Endothelial cell of umbilical vein (primary cell): ENCODE data around the gene ERRFI1. TPM values are rescaled to one million over a fixed set of nuclear protein-coding genes. Genes with fewer than 3 reads are reported as not detected.

ENCODE experiments used
- Bru-seq: library from RNA; stranded (reverse); fragments of 400-500 nt; gene quantifications from one replicate; lab custom pipeline; 2021; lab: Mats Ljungman, UMichigan
- BruChase-seq, 2 experiments: library from RNA; stranded (reverse); fragments of 400-500 nt; gene quantifications; one replicate each; lab custom pipeline; 2021; lab: Mats Ljungman, UMichigan
- BruUV-seq: library from RNA; stranded (reverse); fragments of 400-500 nt; replicated peaks from 2 replicates; lab custom pipeline; 2021; lab: Mats Ljungman, UMichigan
- CTCF ChIA-PET: fragments of 300-600, 350-600 bp; sonication (Branson Sonifier 250); formaldehyde crosslinking; loops from one replicate; lab custom pipeline; 2021; ENCODE audit warnings: antibody characterized with exemption, inconsistent platforms; lab: Charles Lee
- POLR2A ChIA-PET: fragments of 300-600, 350-600 bp; sonication (Branson Sonifier 250); formaldehyde crosslinking; loops from one replicate; lab custom pipeline; 2021; ENCODE audit warnings: antibody characterized with exemption, inconsistent platforms; lab: Charles Lee
- DNase-seq: peaks from one replicate; pipeline ENCODE4 v3.0.0-alpha.2; 2011; ENCODE audit warnings: low read depth, low spot score
- FAIRE-seq: peaks from 2 replicates; lab custom pipeline; 2011; peaks lifted over from hg19 to GRCh38; lab: Jason Lieb, UNC
- H2AFZ ChIP-seq: 2 replicates; pipeline ENCODE4 v1.6.0; 2012; ENCODE audit warnings: low read depth, low read length, control low read depth, inconsistent platforms
- H3K27ac ChIP-seq: 2 replicates; pipeline ENCODE4 v1.5.1; 2011; ENCODE audit warnings: low read depth, mild to moderate bottlenecking, control low read depth, low read length, moderate library complexity; ENCODE audit not compliant: insufficient read depth
- H3K27me3 ChIP-seq, 2 experiments: 2 replicates each; pipeline versions ENCODE4 v1.6.0 to v1.6.1; 2011; ENCODE audit warnings: low read length in 2 of 2, mixed read lengths in 1 of 2; ENCODE audit not compliant: control insufficient read depth in 2 of 2, insufficient read depth in 2 of 2
- H3K36me3 ChIP-seq, 2 experiments: 2 replicates in 1 of 2; 3 replicates in 1 of 2; pipeline ENCODE4 v1.5.1; 2011; ENCODE audit warnings: low read length in 2 of 2, mild to moderate bottlenecking in 1 of 2, moderate library complexity in 1 of 2; ENCODE audit not compliant: control insufficient read depth in 2 of 2, insufficient read depth in 2 of 2; ENCODE audit errors: extremely low read depth in 1 of 2
- H3K4me1 ChIP-seq: 3 replicates; pipeline ENCODE4 v1.5.1; 2011; ENCODE audit warnings: mild to moderate bottlenecking, low read length; ENCODE audit not compliant: control insufficient read depth, insufficient read depth; ENCODE audit errors: extremely low read depth
- H3K4me2 ChIP-seq: 2 replicates; pipeline ENCODE4 v1.6.1; 2011; ENCODE audit warnings: low read length, control low read depth, mixed read lengths; ENCODE audit not compliant: insufficient read depth
- H3K4me3 ChIP-seq, 3 experiments: fragments of 200-600 bp in 1 of 3; sonication (generic), shearing (Covaris generic) in 1 of 3; replicated peaks in 1 of 3; 2 replicates each; pipeline ENCODE4 v1.5.1; 2011 to 2016; ENCODE audit warnings: control low read depth in 3 of 3, low read length in 3 of 3, mild to moderate bottlenecking in 2 of 3, inconsistent platforms in 1 of 3, low read depth in 1 of 3, moderate library complexity in 1 of 3; ENCODE audit not compliant: insufficient read depth in 1 of 3
- H3K79me2 ChIP-seq: 2 replicates; pipeline ENCODE4 v1.6.0; 2012; ENCODE audit warnings: low read length, inconsistent platforms; ENCODE audit not compliant: control insufficient read depth, insufficient read depth
- H3K9ac ChIP-seq: replicated peaks from 2 replicates; pipeline ENCODE3; 2011; ENCODE audit warnings: low read length, control low read depth; ENCODE audit not compliant: insufficient read depth; ENCODE audit errors: extremely low read depth
- H3K9me1 ChIP-seq: replicated peaks from 3 replicates; pipeline ENCODE4 v1.6.0; 2011; ENCODE audit warnings: mild to moderate bottlenecking, low read length; ENCODE audit not compliant: control insufficient read depth, insufficient read depth; ENCODE audit errors: extremely low read depth
- H3K9me3 ChIP-seq: replicated peaks from 2 replicates; pipeline ENCODE4 v1.5.1; 2012; ENCODE audit warnings: low read length, inconsistent platforms; ENCODE audit not compliant: control insufficient read depth, insufficient read depth
- H4K20me1 ChIP-seq: replicated peaks from 2 replicates; pipeline ENCODE3; 2011; ENCODE audit warnings: mild to moderate bottlenecking, low read length; ENCODE audit not compliant: control insufficient read depth, insufficient read depth; ENCODE audit errors: extremely low read depth
- GATA2 ChIP-seq: IDR thresholded peaks from 2 replicates; pipeline ENCODE4 v1.7.0; 2011; ENCODE audit warnings: low read depth, mild to moderate bottlenecking, moderate library complexity, mixed read lengths, low read length; ENCODE audit not compliant: insufficient read length, insufficient read depth
- JUN ChIP-seq: IDR thresholded peaks from 2 replicates; pipeline ENCODE4 v1.6.1; 2011; ENCODE audit warnings: borderline replicate concordance, low read depth; ENCODE audit not compliant: insufficient read length, insufficient read depth
- MYC ChIP-seq: IDR thresholded peaks from one replicate; pipeline ENCODE4 v1.6.1; 2011; ENCODE audit warnings: mild to moderate bottlenecking, low read depth, low read length
- POLR2A ChIP-seq: IDR thresholded peaks from 2 replicates; pipeline ENCODE4 v1.6.1; 2012; ENCODE audit warnings: low read depth, mild to moderate bottlenecking, control low read depth, low read length
- POLR2AphosphoS5 ChIP-seq: IDR thresholded peaks from 2 replicates; pipeline ENCODE4 v1.6.1; 2012; ENCODE audit warnings: low read depth, mild to moderate bottlenecking, control low read depth, low read length, moderate library complexity; ENCODE audit not compliant: insufficient read depth
- dilution Hi-C: fragments of 300-500 bp; cut with MboI; formaldehyde crosslinking; loops from one replicate; pipeline ENCODE4 v1.15.0; 2019; ENCODE audit warnings: low sequenced_read_pairs; ENCODE audit not compliant: extremely low pct_ligation_motif_present
- intact Hi-C: fragments of 100-400 bp; cut with micrococcal nuclease; formaldehyde crosslinking; loops from one replicate; pipeline ENCODE4 v1.10.0; 2022
- long read RNA-seq: library from polyadenylated mRNA; stranded (forward); transcript quantifications from one replicate; pipeline ENCODE4 v2.0.0, GENCODE V29; 2021
- polyA minus RNA-seq, 3 experiments: library from RNA; depleted of rRNA, polyadenylated mRNA; stranded (reverse); fragments of >200 nt; gene quantifications; 1 replicate in 1 of 3; 2 replicates in 2 of 3; pipeline ENCODE4 v1.2.3, GENCODE V29; 2011
- polyA plus RNA-seq, 4 experiments: library from polyadenylated mRNA; depleted of rRNA in 3 of 4; stranded (reverse) in 3 of 4; unstranded in 1 of 4; fragments of >200 nt; gene quantifications; 2 replicates each; pipeline versions ENCODE4 v1.2.1 to v1.2.3, GENCODE V29; 2011 to 2012; ENCODE audit warnings: missing spikeins in 1 of 4
- total RNA-seq: library from RNA; stranded (reverse); gene quantifications from 2 replicates; pipeline ENCODE4 v1.2.3, GENCODE V29; 2021
- TF ChIP-seq, protein P1 (sequence below): IDR thresholded peaks from 2 replicates; pipeline ENCODE4 v1.6.1; 2011; ENCODE audit not compliant: insufficient read depth, insufficient read length

ERRFI1 gene
- total RNA-seq: 28.1 and 31.2 TPM in 2 replicates
- polyA plus RNA-seq: 28.5 and 32.0 TPM in 2 replicates
- 32.7 and 37.9 TPM in 2 replicates for polyA plus RNA-seq (2011; cell fraction: cytosol; rRNA removed)
- polyA plus RNA-seq (2011; cell fraction: nucleus; rRNA removed): 77.0 and 97.1 TPM in 2 replicates
- polyA plus RNA-seq (2012): 37.1 and 37.2 TPM in 2 replicates
- polyA minus RNA-seq: 21.9 and 24.0 TPM in 2 replicates
- 6.7 TPM for polyA minus RNA-seq (2011; cell fraction: cytosol; rRNA and poly(A)+ RNA removed)
- 41.6 and 74.4 TPM in 2 replicates for polyA minus RNA-seq (2011; cell fraction: nucleus; rRNA and poly(A)+ RNA removed)
- Bru-seq, nascent RNA: percentile 90 among the genes with signal in this experiment
- percentile 80 among the genes with signal in this experiment for BruChase-seq, experiment 1, labeled RNA remaining after a 6-hour chase
- BruChase-seq, experiment 2, labeled RNA remaining after a 2-hour chase: percentile 93 among the genes with signal in this experiment
- long read RNA-seq, transcript ERRFI1-201 (4 exons, 3,104 nt): major isoform, 25 of 52 reads
- long read RNA-seq, partial matches to known transcripts: 2 of 52 reads
- long read RNA-seq, other reads (novel, unspliced or antisense): 22 of 52 reads

- CTCF ChIA-PET: interaction anchor here (9.7 kb wide), 1 partner anchor 289 kb away, joined by 138 read pairs; no protein-coding TSS in a partner anchor
- FAIRE-seq (peak; percentile 53), DNase-seq (peak; percentile 94)
- TF ChIP-seq JUN (no peak), POLR2A (peak; percentile 99), POLR2AphosphoS5 (peak; percentile 100), GATA2 (no peak), MYC (no peak)
- TF ChIP-seq, protein P1, sequence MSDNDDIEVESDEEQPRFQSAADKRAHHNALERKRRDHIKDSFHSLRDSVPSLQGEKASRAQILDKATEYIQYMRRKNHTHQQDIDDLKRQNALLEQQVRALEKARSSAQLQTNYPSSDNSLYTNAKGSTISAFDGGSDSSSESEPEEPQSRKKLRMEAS: peak; percentile 87
- Histone ChIP-seq H3K4me3 (peak within 1 kb of the TSS; percentile 81 to 98 (median 94)), H3K4me1 (peaks cover 57% of the 10 kb centered on the region), H3K79me2 (peaks cover 47% of the 10 kb centered on the region), H4K20me1 (no peaks in the 10 kb centered on the region), H3K4me2 (peak within 1 kb of the TSS; percentile 94), H3K36me3 (no peaks in the 10 kb centered on the region), H3K27me3 (no peaks in the 10 kb centered on the region), H3K9ac (peak within 1 kb of the TSS; percentile 91), H3K9me1 (no peaks in the 10 kb centered on the region), H2AFZ (peak within 1 kb of the TSS; percentile 8), H3K27ac (peak within 1 kb of the TSS; percentile 63), H3K9me3 (no peaks in the 10 kb centered on the region)
- BruUV-seq: no TSS peak
- POLR2A ChIA-PET: no interaction called here
- intact Hi-C loops: loop anchor here (1.0 to 5.0 kb wide), 6 partner anchors 10 to 292 kb away; partner anchors contain the start of gene SLC45A1
- dilution Hi-C loops: no loop called here
Measured at GRCh38 chr1:8026153-8026975, at the start of gene ERRFI1. ERRFI1 (minus strand) TSS chr1:8026309; CDS start chr1:8015619, 10,690 bp downstream.
